GM10266 (cell line): ENCODE measurements around the gene CROCC2.

Experiments
- DNase-seq: peaks from one replicate; pipeline ENCODE4 v3.0.0; 2012; ENCODE audit errors: extremely low spot score
- CTCF ChIP-seq: IDR thresholded peaks from 2 replicates; pipeline ENCODE4 v1.5.1; 2012; ENCODE audit warnings: mild to moderate bottlenecking, low read depth; ENCODE audit not compliant: control insufficient read depth, insufficient read depth; ENCODE audit errors: missing control alignments

Gene CROCC2

GRCh38 chr2:241031436-241032165 is 125.5 kb downstream of the CROCC2 start:
- TF ChIP-seq CTCF, result no peak
- no peak for DNase-seq

- TF ChIP-seq CTCF, result no peak
- no peak for DNase-seq
Measured at GRCh38 chr2:241033336-241033987, 127.3 kb downstream of the CROCC2 start.

GRCh38 chr2:241033994-241034393 is 127.9 kb downstream of the CROCC2 start:
- no peak for TF ChIP-seq CTCF

GRCh38 chr2:241034490-241035141 is 128.5 kb downstream of the CROCC2 start:
- no peak for DNase-seq
- TF ChIP-seq CTCF, result no peak

More at GRCh38 chr2:241033994-241034393, 127.9 kb downstream of the CROCC2 start:
- DNase-seq, result no peak

- TF ChIP-seq CTCF, result no peak
- no peak for DNase-seq
Measured at GRCh38 chr2:241035142-241035817, 129.1 kb downstream of the CROCC2 start.

- no peak for TF ChIP-seq CTCF
- DNase-seq, result no peak
Measured at GRCh38 chr2:241035818-241036396, 129.8 kb downstream of the CROCC2 start.
